ENCODE measurements around the gene FOXS1. TPM values are rescaled to one million over a fixed set of nuclear protein-coding genes. Genes with fewer than 3 reads are reported as not detected.
A peak's percentile ranks its signal among the peaks of the same experiment; 100 is the strongest.
"Not testable (repeated sequence)": the region's sequence is repeated elsewhere in the genome, so short reads cannot be mapped to it uniquely, and the experiment has no call there.

Gene FOXS1
- total RNA-seq, 1 donor from 2014 or later, result 0.22 TPM

- no peak for DNase-seq (ENCODE audit: extremely low spot score, unreplicated experiment)
- TF ChIP-seq CTCF (conservative IDR thresholded peaks at IDR 0.05), result no peak
- Mint-ChIP-seq H3K27ac (no peak overlapping the region), H3K9me3 (no peaks in the 10 kb centered on the region), H3K27me3 (peaks cover 8% of the 10 kb centered on the region), H3K4me1 (ENCODE audit: unreplicated experiment) (peaks cover 18% of the 10 kb centered on the region), H3K36me3 (no peaks in the 10 kb centered on the region), H3K4me3 (no peak overlapping the region)
These were observed 29.2 kb downstream of the FOXS1 start for GRCh38 chr20:31816221-31816620.

- H3K4me1 Mint-ChIP-seq (ENCODE audit: unreplicated experiment), result peaks cover 18% of the 10 kb centered on the region
- peaks cover 7% of the 10 kb centered on the region for H3K27me3 Mint-ChIP-seq
- no peak overlapping the region for H3K27ac Mint-ChIP-seq
- no peak overlapping the region for H3K4me3 Mint-ChIP-seq
- no peaks in the 10 kb centered on the region for H3K36me3 Mint-ChIP-seq
- no peaks in the 10 kb centered on the region for H3K9me3 Mint-ChIP-seq
- DNase-seq (ENCODE audit: extremely low spot score, unreplicated experiment), result peak; percentile 63
- no peak for TF ChIP-seq CTCF (conservative IDR thresholded peaks at IDR 0.05)
These were observed 29.8 kb downstream of the FOXS1 start for GRCh38 chr20:31815408-31816188.

GRCh38 chr20:31814142-31814541 is 31.3 kb downstream of the FOXS1 start:
- peak; percentile 51 for DNase-seq (ENCODE audit: extremely low spot score, unreplicated experiment)
- not testable (repeated sequence) for H3K27ac Mint-ChIP-seq, H3K36me3 Mint-ChIP-seq, H3K9me3 Mint-ChIP-seq, H3K4me3 Mint-ChIP-seq, H3K27me3 Mint-ChIP-seq
- H3K4me1 Mint-ChIP-seq (ENCODE audit: unreplicated experiment), result peaks cover 24% of the 10 kb centered on the region

GRCh38 chr20:31813611-31814010 is 31.8 kb downstream of the FOXS1 start:
- no peak for TF ChIP-seq CTCF (conservative IDR thresholded peaks at IDR 0.05)
- Mint-ChIP-seq H3K4me1 (ENCODE audit: unreplicated experiment) (peaks cover 24% of the 10 kb centered on the region), H3K4me3 (no peak overlapping the region), H3K9me3 (no peaks in the 10 kb centered on the region), H3K27ac (no peak overlapping the region), H3K27me3 (peaks cover 7% of the 10 kb centered on the region), H3K36me3 (no peaks in the 10 kb centered on the region)
- DNase-seq (ENCODE audit: extremely low spot score, unreplicated experiment), result no peak

- TF ChIP-seq CTCF (conservative IDR thresholded peaks at IDR 0.05), result no peak
- peaks cover 5% of the 10 kb centered on the region for H3K27me3 Mint-ChIP-seq
- H3K4me3 Mint-ChIP-seq, result no peak overlapping the region
- no peak for DNase-seq (ENCODE audit: extremely low spot score, unreplicated experiment)
- H3K27ac Mint-ChIP-seq, result peak overlapping the region; percentile 38
- H3K36me3 Mint-ChIP-seq, result no peaks in the 10 kb centered on the region
- no peaks in the 10 kb centered on the region for H3K9me3 Mint-ChIP-seq
- peaks cover 24% of the 10 kb centered on the region for H3K4me1 Mint-ChIP-seq (ENCODE audit: unreplicated experiment)
These were observed 33.3 kb downstream of the FOXS1 start for GRCh38 chr20:31811796-31812728.

- Mint-ChIP-seq H3K4me1 (ENCODE audit: unreplicated experiment) (peaks cover 28% of the 10 kb centered on the region), H3K4me3 (no peak overlapping the region), H3K36me3 (no peaks in the 10 kb centered on the region), H3K27ac (no peak overlapping the region), H3K27me3 (peaks cover 1% of the 10 kb centered on the region), H3K9me3 (no peaks in the 10 kb centered on the region)
- DNase-seq (ENCODE audit: extremely low spot score, unreplicated experiment), result no peak
- TF ChIP-seq CTCF (conservative IDR thresholded peaks at IDR 0.05), result no peak
These were observed 34.2 kb downstream of the FOXS1 start for GRCh38 chr20:31811198-31811597.
